Brain microvascular endothelial cell (primary cell): ENCODE results near the gene PLA2G6.

ENCODE experiments used
- DNase-seq: peaks from one replicate; pipeline ENCODE4 v3.0.0-alpha.2; 2020
- H3K27ac ChIP-seq: fragments of 250-450 bp; sonication (Bioruptor Pico); 2 replicates; pipeline ENCODE4 v1.5.1; 2020; ENCODE audit warnings: mild to moderate bottlenecking, moderate library complexity
- H3K27me3 ChIP-seq: fragments of 250-450 bp; sonication (Bioruptor Pico); replicated peaks from 2 replicates; pipeline ENCODE4 v1.5.1; 2020; ENCODE audit warnings: mild to moderate bottlenecking
- H3K36me3 ChIP-seq: fragments of 250-450 bp; sonication (Bioruptor Pico); replicated peaks from 2 replicates; pipeline ENCODE4 v1.5.1; 2020; ENCODE audit warnings: mild to moderate bottlenecking
- H3K4me3 ChIP-seq: 2 replicates; pipeline ENCODE4 v1.5.1; 2011; ENCODE audit warnings: low read depth, mild to moderate bottlenecking, control low read depth, low read length, moderate library complexity
- CTCF ChIP-seq: IDR thresholded peaks from 2 replicates; pipeline ENCODE4 v1.5.1; 2011; ENCODE audit warnings: low read depth, mild to moderate bottlenecking, moderate library complexity, low read length, control low read depth, inconsistent platforms; ENCODE audit errors: missing control alignments
- in situ Hi-C: cut with HindIII; loops from 2 replicates; pipeline ENCODE4 v1.10.0; 2017; ENCODE audit warnings: low sequenced_read_pairs, low pct_ligation_motif_present

Gene PLA2G6

GRCh38 chr22:38170469-38170868 lies 11.2 kb downstream of the PLA2G6 start:
- Histone ChIP-seq H3K36me3 (no peaks in the 10 kb centered on the region), H3K27me3 (no peaks in the 10 kb centered on the region), H3K4me3 (no peak overlapping the region), H3K27ac (no peak overlapping the region)
- TF ChIP-seq CTCF, result no peak
- in situ Hi-C loops, result no loop called here
- no peak for DNase-seq

- no peak for DNase-seq
- Histone ChIP-seq H3K27me3 (no peaks in the 10 kb centered on the region), H3K36me3 (no peaks in the 10 kb centered on the region), H3K27ac (no peak overlapping the region), H3K4me3 (no peak overlapping the region)
- in situ Hi-C loops, result no loop called here
- no peak for TF ChIP-seq CTCF
Observed at GRCh38 chr22:38169116-38169515, 12.5 kb downstream of the PLA2G6 start.

GRCh38 chr22:38167988-38168407 lies 13.6 kb downstream of the PLA2G6 start:
- DNase-seq, result no peak
- no peak for TF ChIP-seq CTCF
- Histone ChIP-seq H3K4me3 (no peak overlapping the region), H3K27ac (no peak overlapping the region), H3K36me3 (no peaks in the 10 kb centered on the region), H3K27me3 (no peaks in the 10 kb centered on the region)
- in situ Hi-C loops, result no loop called here

GRCh38 chr22:38165922-38166593 lies 15.6 kb downstream of the PLA2G6 start:
- no peak for DNase-seq
- Histone ChIP-seq H3K4me3 (no peak overlapping the region), H3K36me3 (no peaks in the 10 kb centered on the region), H3K27me3 (no peaks in the 10 kb centered on the region), H3K27ac (no peak overlapping the region)
- TF ChIP-seq CTCF, result no peak
- in situ Hi-C loops, result no loop called here

- no peak for DNase-seq
- TF ChIP-seq CTCF, result no peak
- H3K36me3 ChIP-seq, result no peaks in the 10 kb centered on the region
- in situ Hi-C loops, result no loop called here
- no peaks in the 10 kb centered on the region for H3K27me3 ChIP-seq
- no peak overlapping the region for H3K4me3 ChIP-seq
- no peak overlapping the region for H3K27ac ChIP-seq
Observed at GRCh38 chr22:38164551-38164918, 17.1 kb downstream of the PLA2G6 start.
